Nephron progenitor cell (in vitro differentiated cells): Measurements from ENCODE around the gene FAF2.
"Not testable (repeated sequence)": the region's sequence is repeated elsewhere in the genome, so short reads cannot be mapped to it uniquely, and the experiment has no call there.

ENCODE experiments used
- DNase-seq: peaks from one replicate; pipeline ENCODE4 v3.0.0; 2021
- H3K27ac Mint-ChIP-seq: 2 replicates; pipeline ENCODE4 v1.8.0; 2021; ENCODE audit warnings: mild to moderate bottlenecking, moderate library complexity, mixed read lengths
- H3K27me3 Mint-ChIP-seq: 2 replicates; pipeline ENCODE4 v1.8.0; 2021; ENCODE audit warnings: mild to moderate bottlenecking, low read depth, mixed read lengths; ENCODE audit not compliant: poor library complexity
- H3K36me3 Mint-ChIP-seq: 2 replicates; pipeline ENCODE4 v1.8.0; 2021; ENCODE audit warnings: low read depth, mixed read lengths
- H3K4me1 Mint-ChIP-seq: 2 replicates; pipeline ENCODE4 v1.8.0; 2021; ENCODE audit warnings: mixed read lengths
- H3K4me3 Mint-ChIP-seq: 2 replicates; pipeline ENCODE4 v1.8.0; 2021; ENCODE audit warnings: mild to moderate bottlenecking, moderate library complexity, mixed read lengths
- H3K9me3 Mint-ChIP-seq: 2 replicates; pipeline ENCODE4 v1.8.0; 2021; ENCODE audit warnings: mild to moderate bottlenecking, moderate library complexity, mixed read lengths
- TF ChIP-seq, protein P1 (sequence below): fragments of 200-600 bp; sonication (generic); IDR thresholded peaks from 2 replicates; pipeline ENCODE4 v1.5.0; 2021; ENCODE audit warnings: antibody characterized with exemption

FAF2 gene

DNA sequence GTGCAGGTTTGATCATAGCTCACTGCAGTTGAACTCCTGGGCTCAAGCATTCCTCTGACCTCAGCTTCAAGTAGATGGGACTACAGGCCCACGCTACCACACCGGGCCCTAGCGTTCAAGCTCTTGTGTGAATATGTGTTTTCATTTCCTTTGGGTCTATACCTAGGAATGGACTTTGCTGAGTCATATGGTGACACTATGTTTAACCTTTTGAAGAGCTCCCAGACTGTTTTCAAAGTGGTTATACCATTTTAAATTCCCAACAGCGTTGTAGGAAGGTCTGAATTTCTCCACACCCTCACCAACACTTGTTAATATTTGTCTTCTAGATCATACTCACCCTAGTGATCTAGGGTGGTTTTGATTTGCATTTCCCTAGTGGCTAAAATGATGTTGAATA lies 33.5 kb downstream of the FAF2 start:
- Mint-ChIP-seq H3K27ac (no peak overlapping the region), H3K27me3 (no peaks in the 10 kb centered on the region), H3K9me3 (no peaks in the 10 kb centered on the region), H3K4me1 (no peaks in the 10 kb centered on the region), H3K4me3 (no peak overlapping the region), H3K36me3 (peaks cover 63% of the 10 kb centered on the region)
- TF ChIP-seq, protein P1, sequence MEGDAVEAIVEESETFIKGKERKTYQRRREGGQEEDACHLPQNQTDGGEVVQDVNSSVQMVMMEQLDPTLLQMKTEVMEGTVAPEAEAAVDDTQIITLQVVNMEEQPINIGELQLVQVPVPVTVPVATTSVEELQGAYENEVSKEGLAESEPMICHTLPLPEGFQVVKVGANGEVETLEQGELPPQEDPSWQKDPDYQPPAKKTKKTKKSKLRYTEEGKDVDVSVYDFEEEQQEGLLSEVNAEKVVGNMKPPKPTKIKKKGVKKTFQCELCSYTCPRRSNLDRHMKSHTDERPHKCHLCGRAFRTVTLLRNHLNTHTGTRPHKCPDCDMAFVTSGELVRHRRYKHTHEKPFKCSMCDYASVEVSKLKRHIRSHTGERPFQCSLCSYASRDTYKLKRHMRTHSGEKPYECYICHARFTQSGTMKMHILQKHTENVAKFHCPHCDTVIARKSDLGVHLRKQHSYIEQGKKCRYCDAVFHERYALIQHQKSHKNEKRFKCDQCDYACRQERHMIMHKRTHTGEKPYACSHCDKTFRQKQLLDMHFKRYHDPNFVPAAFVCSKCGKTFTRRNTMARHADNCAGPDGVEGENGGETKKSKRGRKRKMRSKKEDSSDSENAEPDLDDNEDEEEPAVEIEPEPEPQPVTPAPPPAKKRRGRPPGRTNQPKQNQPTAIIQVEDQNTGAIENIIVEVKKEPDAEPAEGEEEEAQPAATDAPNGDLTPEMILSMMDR, result no peak
- DNase-seq, result no peak

DNA sequence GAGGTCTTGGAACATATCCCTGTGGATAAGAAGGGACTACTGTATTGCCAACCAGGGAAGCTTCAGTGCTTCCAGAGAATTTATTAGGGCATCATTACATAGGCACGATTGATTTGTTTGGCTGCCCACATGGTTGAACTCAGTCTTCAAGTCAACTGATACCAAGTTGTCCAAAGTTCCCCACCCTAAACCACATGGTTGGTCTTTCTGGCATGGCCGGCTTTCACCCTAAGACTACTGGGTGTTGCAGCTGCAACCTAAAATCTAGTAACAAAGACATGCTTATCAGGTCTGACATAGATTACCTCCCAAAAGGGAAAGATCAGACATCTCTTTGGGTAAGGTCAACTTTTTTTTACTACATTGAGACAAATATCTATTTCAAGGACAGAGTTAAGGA lies 37.0 kb downstream of the FAF2 start:
- DNase-seq, result no peak
- no peaks in the 10 kb centered on the region for H3K27me3 Mint-ChIP-seq
- peaks cover 60% of the 10 kb centered on the region for H3K36me3 Mint-ChIP-seq
- no peaks in the 10 kb centered on the region for H3K4me1 Mint-ChIP-seq
- no peaks in the 10 kb centered on the region for H3K9me3 Mint-ChIP-seq
- no peak overlapping the region for H3K27ac Mint-ChIP-seq
- TF ChIP-seq, protein P1, result no peak
- no peak overlapping the region for H3K4me3 Mint-ChIP-seq

DNA sequence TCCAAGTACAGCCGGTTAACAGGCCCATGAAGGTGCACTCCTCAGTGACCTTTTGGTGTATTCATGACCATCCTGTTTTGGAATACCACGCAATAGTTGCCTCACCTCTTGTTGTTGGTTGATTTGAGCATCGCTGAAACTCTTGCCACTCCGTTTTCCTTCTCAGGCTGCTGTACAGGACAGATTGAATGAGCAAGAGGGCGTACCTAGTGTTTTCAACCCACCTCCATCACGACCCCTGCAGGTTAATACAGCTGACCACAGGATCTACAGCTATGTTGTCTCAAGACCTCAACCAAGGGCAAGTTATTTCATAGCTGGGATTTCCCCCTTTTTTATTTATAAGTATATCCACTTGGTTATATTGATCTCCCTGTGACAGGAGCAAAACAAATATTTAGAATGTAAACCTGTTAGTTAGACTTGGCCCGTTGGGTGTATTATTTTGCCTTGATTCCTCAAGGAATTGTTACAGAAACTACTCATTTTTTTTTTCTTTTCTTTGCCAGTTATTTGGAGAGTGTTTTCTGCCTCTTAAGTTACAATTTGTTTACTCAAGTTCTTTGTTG lies 38.1 kb downstream of the FAF2 start:
- no peaks in the 10 kb centered on the region for H3K9me3 Mint-ChIP-seq
- no peaks in the 10 kb centered on the region for H3K4me1 Mint-ChIP-seq
- no peak for DNase-seq
- H3K27ac Mint-ChIP-seq, result no peak overlapping the region
- no peak overlapping the region for H3K4me3 Mint-ChIP-seq
- no peaks in the 10 kb centered on the region for H3K27me3 Mint-ChIP-seq
- TF ChIP-seq, protein P1, result no peak
- H3K36me3 Mint-ChIP-seq, result peaks cover 71% of the 10 kb centered on the region

DNA sequence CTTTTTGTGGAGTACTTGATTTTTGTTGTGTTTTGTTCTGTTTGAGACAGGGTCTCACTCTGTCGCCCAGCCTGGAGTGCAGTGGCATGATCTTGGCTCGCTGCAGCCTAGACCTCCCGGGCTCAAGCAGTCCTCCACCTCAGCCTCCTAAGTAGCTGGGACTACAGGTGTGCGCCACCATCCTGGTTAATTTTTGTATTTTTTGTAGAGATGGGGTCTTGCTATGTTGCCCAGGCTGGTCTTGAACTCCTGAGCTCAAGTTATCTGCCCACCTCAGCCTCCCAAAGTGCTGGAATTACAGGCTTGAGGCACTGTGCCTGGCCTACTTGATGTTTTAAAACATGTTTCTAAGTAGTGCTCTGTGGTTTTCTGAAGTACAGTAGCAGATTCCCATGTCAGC lies 39.0 kb downstream of the FAF2 start:
- not testable (repeated sequence) for H3K27ac Mint-ChIP-seq, H3K27me3 Mint-ChIP-seq, H3K4me1 Mint-ChIP-seq, DNase-seq, H3K9me3 Mint-ChIP-seq, H3K4me3 Mint-ChIP-seq
- H3K36me3 Mint-ChIP-seq, result peaks cover 74% of the 10 kb centered on the region

DNA sequence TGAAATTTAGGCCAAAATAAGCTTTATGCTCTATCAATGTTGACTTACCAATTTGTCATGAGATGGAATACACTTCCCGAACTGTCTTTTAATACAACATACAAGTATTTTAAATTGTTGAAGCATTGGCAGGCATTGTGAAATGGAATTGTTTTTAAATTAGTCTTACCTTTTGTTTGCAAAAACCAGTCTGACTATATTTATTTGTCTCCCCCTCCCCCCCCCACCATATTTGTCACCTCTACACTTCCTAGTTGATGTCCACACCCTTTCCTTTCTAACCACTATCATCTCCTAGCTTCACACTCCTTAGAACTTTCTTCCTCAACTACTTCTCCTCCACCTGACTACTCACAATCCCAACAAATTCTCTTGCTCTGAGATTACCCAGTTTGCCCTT lies 40.9 kb downstream of the FAF2 start:
- H3K9me3 Mint-ChIP-seq, result no peaks in the 10 kb centered on the region
- no peak overlapping the region for H3K27ac Mint-ChIP-seq
- H3K36me3 Mint-ChIP-seq, result peaks cover 78% of the 10 kb centered on the region
- no peak for DNase-seq
- no peaks in the 10 kb centered on the region for H3K27me3 Mint-ChIP-seq
- H3K4me3 Mint-ChIP-seq, result no peak overlapping the region
- TF ChIP-seq, protein P1, result no peak
- no peaks in the 10 kb centered on the region for H3K4me1 Mint-ChIP-seq

DNA sequence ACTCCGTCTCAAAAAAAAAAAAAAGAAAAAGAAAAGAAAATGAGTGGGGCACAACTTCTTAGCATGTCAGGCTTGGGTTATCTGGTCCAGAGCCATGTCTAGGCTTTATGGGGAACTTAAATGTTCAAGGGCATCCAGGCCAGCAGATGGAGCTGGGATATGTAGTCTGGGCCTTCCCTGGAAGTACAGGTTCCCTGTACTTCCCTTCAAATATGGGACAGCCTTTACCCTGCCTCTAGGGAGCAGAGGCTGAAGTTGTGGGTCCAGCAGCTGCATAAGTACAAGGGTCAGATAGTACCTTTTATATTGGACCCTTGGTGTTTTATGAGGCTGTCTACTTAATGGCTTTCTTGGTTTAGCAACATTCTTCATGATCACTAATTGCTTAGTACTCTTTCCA lies 42.1 kb downstream of the FAF2 start:
- H3K36me3 Mint-ChIP-seq, result peaks cover 83% of the 10 kb centered on the region

More for the DNA sequence above, 42.1 kb downstream of the FAF2 start:
- Mint-ChIP-seq H3K27me3 (no peaks in the 10 kb centered on the region), H3K4me1 (no peaks in the 10 kb centered on the region), H3K9me3 (no peaks in the 10 kb centered on the region), H3K27ac (no peak overlapping the region), H3K4me3 (no peak overlapping the region)
- DNase-seq, result no peak
- TF ChIP-seq, protein P1, result no peak
